SJCRH30 (cell line): ENCODE data around the gene ANKUB1. TPM values are rescaled to one million over a fixed set of nuclear protein-coding genes. Genes with fewer than 3 reads are reported as not detected.
A peak's percentile ranks its signal among the peaks of the same experiment; 100 is the strongest.

Source experiments
- DNase-seq, 2 experiments: peaks; one replicate each; pipeline ENCODE4 v3.0.0-alpha.2; 2015 to 2020
- H3K27ac ChIP-seq: fragments of 250-450 bp; sonication (Bioruptor Pico); 2 replicates; pipeline ENCODE4 v1.5.1; 2020; ENCODE audit warnings: mild to moderate bottlenecking, moderate library complexity
- H3K27me3 ChIP-seq: fragments of 250-450 bp; sonication (Bioruptor Pico); 2 replicates; pipeline ENCODE4 v1.5.1; 2020; ENCODE audit warnings: mild to moderate bottlenecking, moderate library complexity
- H3K36me3 ChIP-seq: fragments of 250-450 bp; sonication (Bioruptor Pico); 2 replicates; pipeline ENCODE4 v1.5.1; 2020; ENCODE audit warnings: mild to moderate bottlenecking, moderate library complexity
- H3K4me1 ChIP-seq: fragments of 250-450 bp; sonication (Bioruptor Pico); 2 replicates; pipeline ENCODE4 v1.5.1; 2020; ENCODE audit warnings: mild to moderate bottlenecking, moderate library complexity
- H3K4me3 ChIP-seq: fragments of 250-450 bp; sonication (Bioruptor Pico); 2 replicates; pipeline ENCODE4 v1.5.1; 2020; ENCODE audit warnings: mild to moderate bottlenecking, moderate library complexity
- H3K9me3 ChIP-seq: fragments of 250-450 bp; sonication (Bioruptor Pico); replicated peaks from 2 replicates; pipeline ENCODE4 v1.5.1; 2020; ENCODE audit warnings: mild to moderate bottlenecking, moderate library complexity
- total RNA-seq: library from RNA; depleted of rRNA; stranded (reverse); fragments of >200 nt; shearing (Covaris generic); gene quantifications from 2 replicates; pipeline ENCODE4 v1.2.3, GENCODE V29; 2014

ANKUB1 gene
- total RNA-seq, 1 experiment from 2014 or later = not detected

DNA sequence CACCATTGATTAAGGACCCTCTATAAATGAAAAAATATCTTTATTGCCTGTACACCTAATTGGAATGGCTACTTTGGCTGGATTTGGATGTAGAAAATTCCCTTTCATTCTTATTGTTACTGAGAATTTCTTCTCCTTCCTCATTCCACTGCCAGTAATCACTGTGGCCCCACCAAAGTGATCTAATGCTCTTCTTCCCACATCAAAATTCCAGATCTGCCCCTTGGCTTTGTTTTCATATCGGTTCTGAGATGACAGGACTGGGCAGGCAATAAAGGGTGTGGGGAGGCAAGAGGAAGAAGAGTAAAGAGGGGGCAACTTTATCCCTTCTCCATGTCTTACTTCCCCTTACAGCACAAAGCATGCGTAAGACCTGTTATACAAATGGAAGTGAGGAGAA lies 2.1 kb downstream of the ANKUB1 start:
- Histone ChIP-seq H3K4me3 (no peak overlapping the region), H3K36me3 (no peaks in the 10 kb centered on the region), H3K27me3 (no peaks in the 10 kb centered on the region), H3K27ac (no peak overlapping the region), H3K9me3 (no peaks in the 10 kb centered on the region; the same call in 1 of the 2 replicates), H3K4me1 (0 out of 2 replicates have a peak, but pooled peaks cover 3% of the 10 kb centered on the region)
- DNase-seq = no peak

DNA sequence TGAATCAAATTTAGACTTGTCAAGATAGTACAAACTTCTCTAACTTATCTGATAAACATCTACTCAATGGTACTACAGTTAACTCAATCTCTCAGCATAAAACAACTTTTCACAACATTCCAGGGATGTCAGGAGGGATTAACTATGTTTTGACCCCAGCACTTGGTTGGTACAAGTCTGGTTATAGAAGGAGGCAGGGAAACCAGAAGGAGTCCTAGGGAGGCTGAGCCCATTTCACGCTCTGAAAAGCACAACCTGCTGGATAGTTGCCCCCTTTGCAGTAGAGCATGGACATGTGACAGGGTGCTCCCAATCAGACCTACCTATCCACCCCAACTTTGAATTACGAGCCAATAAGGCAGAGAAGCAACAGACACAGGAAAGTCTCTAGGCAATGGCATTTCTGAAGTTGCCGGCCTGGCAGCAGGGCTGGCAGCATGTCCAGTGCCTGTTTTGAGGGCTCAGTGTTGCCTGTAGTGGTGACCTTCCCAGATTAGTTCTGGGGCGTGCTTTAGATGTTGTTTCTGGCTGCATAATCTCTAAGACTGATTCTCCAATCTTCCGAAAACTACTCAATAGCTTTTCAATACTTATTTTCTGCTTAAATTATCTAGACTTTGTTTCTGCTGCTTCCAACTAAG lies 8.2 kb downstream of the ANKUB1 start:
- Histone ChIP-seq H3K4me3 (no peak overlapping the region), H3K9me3 (no peaks in the 10 kb centered on the region; the same call in 1 of the 2 replicates), H3K27me3 (no peaks in the 10 kb centered on the region), H3K4me1 (peaks cover 7% of the 10 kb centered on the region; the same call in 1 of the 2 replicates), H3K36me3 (no peaks in the 10 kb centered on the region), H3K27ac (peak overlapping the region; percentile 32; the same call in 1 of the 2 replicates)
- peak; percentile 16 to 18 for DNase-seq

DNA sequence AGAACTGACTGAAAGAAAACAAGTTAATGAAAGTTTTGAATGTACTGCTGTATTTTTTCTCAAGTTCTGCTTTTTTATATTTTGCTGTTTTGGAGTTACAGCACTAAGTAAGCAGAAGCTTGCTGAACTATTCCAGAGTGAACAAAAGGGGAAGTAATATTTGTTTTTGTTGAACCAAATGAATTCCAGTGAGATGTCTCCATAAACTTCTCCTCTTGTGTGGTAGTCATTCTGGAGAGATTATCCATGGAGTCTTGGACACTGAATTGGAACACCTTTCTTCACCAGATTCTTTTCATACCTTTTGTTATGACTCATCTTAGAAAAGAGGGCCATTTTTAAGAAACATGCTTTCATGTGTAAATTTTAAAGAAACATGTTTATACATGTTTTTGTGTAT lies 8.8 kb downstream of the ANKUB1 start:
- Histone ChIP-seq H3K4me1 (peaks cover 7% of the 10 kb centered on the region; the same call in 1 of the 2 replicates), H3K36me3 (no peaks in the 10 kb centered on the region), H3K27ac (peak overlapping the region; percentile 32; the same call in 1 of the 2 replicates), H3K9me3 (no peaks in the 10 kb centered on the region; the same call in 1 of the 2 replicates), H3K4me3 (no peak overlapping the region), H3K27me3 (no peaks in the 10 kb centered on the region)
- DNase-seq = no peak

DNA sequence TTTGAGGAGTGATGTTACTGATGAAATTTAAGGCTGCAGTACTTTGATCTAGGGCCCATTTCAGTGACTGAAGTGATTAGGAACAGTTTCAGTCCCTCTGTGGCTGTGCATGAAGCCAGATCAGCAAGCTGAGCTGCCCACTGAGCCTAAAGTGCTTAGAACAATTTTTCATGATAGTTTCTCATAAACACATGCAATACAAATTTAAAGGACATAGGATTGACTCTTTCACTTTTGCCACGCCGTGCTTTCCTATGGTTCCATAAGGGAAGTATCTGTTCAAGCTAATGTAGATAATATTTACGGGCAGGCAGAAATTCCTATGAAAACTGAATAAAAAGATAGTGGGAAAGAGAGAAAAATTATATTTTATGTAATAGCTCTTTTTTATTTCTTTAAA lies 10.6 kb downstream of the ANKUB1 start:
- Histone ChIP-seq H3K27ac (no peak overlapping the region), H3K27me3 (no peaks in the 10 kb centered on the region), H3K36me3 (no peaks in the 10 kb centered on the region)

DNA sequence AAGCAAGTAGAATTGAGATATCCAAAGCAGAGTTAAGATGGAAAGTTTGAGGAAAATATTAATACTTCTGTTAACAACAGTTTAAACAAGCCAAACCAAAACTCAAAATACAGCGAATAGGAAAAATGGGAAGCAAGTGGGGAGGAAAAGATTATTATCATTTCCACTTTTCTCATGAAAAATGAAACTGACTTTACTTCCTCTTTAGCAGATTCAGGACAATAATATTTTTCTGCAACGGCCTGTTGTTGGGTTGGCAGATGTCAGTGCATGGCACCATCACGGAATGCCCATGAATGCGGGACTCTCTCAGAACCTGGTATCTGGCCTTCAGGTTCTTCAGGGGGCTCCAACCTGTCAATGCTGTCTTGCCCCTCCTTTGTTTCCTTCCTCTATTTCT lies 11.1 kb downstream of the ANKUB1 start:
- H3K4me3 ChIP-seq = no peak overlapping the region
- no peak for DNase-seq
- H3K27ac ChIP-seq = no peak overlapping the region
- peaks cover 7% of the 10 kb centered on the region; the same call in 1 of the 2 replicates for H3K4me1 ChIP-seq
- H3K27me3 ChIP-seq = no peaks in the 10 kb centered on the region
- no peaks in the 10 kb centered on the region for H3K9me3 ChIP-seq
- no peaks in the 10 kb centered on the region for H3K36me3 ChIP-seq

More for the DNA sequence above, 10.6 kb downstream of the ANKUB1 start:
- no peak for DNase-seq
- Histone ChIP-seq H3K9me3 (no peaks in the 10 kb centered on the region; the same call in 1 of the 2 replicates), H3K4me1 (peaks cover 7% of the 10 kb centered on the region; the same call in 1 of the 2 replicates), H3K4me3 (no peak overlapping the region)

DNA sequence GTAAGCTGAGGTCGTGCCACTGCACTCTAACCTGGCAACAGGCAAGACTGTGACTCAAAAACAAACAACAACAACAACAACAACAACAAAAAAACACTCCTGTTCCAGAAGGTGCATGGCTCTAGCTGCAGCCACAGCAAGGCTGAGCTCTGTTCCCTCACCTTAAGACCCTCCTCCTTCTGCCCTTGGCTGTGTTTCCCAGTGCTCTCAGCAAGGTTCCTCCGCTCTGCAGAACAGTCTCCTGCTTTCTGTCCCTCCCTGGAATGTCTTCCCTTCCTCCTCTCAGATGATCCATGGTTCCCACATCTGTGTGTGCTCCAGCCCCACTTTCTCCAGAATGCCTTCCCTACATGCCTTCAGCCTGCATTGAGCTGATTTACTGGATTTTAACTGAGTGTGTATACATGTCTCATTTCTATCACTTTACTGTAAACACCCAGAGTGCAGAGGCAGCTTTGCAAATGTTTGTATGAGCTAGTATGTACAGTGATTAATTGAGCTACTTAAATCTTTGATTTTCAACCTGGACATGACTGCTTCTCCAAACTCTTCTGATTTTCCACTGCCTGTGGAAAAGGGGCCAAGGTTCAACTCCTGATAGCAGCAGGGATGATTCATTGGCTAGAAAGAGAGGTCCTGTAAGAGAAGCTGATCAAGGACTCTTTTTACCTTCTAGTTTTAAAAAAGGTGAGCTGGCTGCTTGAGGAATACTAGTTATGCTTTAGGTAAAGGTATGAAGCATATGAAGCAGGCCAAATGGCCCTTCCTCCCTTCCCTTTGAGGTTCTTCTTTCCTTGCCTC lies 14.7 kb downstream of the ANKUB1 start:
- Histone ChIP-seq H3K36me3 (no peaks in the 10 kb centered on the region), H3K4me1 (no peaks in the 10 kb centered on the region), H3K9me3 (no peaks in the 10 kb centered on the region), H3K4me3 (no peak overlapping the region), H3K27ac (no peak overlapping the region), H3K27me3 (no peaks in the 10 kb centered on the region)
- DNase-seq = no peak

DNA sequence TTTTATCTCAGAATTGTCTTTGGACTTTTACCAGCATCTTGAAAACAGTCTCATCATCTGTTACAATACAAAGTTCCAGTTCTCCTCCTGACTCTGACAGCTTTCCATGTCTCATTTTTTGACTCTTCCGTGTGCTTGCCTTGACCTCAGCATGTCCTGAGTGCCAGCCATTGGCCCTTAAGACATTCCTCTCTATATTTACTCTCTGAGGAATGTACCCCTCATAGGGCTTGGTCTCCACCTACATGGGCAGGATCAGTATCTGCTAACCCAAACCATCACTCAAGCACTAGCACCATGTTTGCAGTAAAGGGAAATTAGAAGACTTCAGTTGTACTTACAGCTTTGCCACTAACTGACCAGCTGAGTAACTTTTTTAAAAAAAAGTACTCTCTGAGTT lies 16.2 kb downstream of the ANKUB1 start:
- DNase-seq = no peak
- H3K27me3 ChIP-seq = no peaks in the 10 kb centered on the region
- no peaks in the 10 kb centered on the region for H3K4me1 ChIP-seq
- H3K36me3 ChIP-seq = no peaks in the 10 kb centered on the region
- no peaks in the 10 kb centered on the region for H3K9me3 ChIP-seq
- H3K27ac ChIP-seq = no peak overlapping the region
- H3K4me3 ChIP-seq = no peak overlapping the region

DNA sequence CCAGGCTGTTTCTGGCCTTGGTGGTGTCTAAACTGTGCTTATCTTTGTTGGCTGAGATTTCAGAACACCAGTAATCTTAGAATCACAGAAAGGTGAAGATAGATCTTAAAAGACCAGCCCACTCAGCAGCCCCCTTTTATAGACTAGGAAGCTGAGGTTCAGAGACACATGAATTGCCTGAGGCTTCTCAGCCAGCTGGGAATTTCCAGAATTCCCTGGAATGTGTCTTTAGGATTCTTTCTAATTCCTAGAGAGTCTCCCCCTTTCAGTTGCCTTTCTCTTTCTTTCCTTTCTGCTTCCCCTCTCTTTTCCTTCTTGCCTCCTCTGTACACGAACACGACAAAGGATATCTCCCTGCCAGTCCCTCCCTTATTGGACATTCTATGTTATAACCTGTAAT lies 19.5 kb downstream of the ANKUB1 start:
- Histone ChIP-seq H3K4me3 (no peak overlapping the region), H3K36me3 (no peaks in the 10 kb centered on the region), H3K4me1 (no peaks in the 10 kb centered on the region), H3K27ac (no peak overlapping the region), H3K9me3 (no peaks in the 10 kb centered on the region), H3K27me3 (no peaks in the 10 kb centered on the region)
- no peak for DNase-seq

DNA sequence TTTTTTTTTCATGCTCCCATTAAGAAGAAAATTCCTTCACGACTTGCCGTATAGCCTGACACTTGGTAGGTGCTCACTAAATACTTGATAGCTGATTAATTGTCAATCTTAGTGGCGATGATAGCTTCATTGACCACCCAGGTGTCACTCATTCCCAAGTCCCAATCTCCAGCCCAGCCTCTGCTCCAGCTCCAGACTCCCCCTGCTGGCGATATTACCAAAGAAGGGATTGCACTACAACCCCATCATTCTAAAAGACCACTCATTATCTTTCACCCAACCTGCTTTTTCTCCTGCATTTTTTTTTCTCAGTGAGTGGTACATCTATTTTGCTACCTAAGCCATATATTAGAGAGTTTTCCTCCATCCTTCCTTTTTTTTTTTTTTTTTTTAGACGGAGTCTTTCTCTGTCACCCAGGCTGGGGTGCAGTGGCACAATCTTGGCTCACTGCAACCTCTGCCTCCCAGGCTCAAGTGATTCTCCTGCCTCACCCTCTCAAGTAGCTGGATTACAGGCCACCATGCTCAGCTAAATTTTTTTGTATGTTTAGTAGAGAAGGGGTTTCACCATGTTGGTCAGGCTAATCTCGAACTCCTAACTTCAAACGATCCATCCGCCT lies 20.6 kb downstream of the ANKUB1 start:
- Histone ChIP-seq H3K27me3 (no peaks in the 10 kb centered on the region), H3K4me3 (no peak overlapping the region), H3K4me1 (no peaks in the 10 kb centered on the region), H3K9me3 (no peaks in the 10 kb centered on the region), H3K36me3 (no peaks in the 10 kb centered on the region), H3K27ac (no peak overlapping the region)
- peak; percentile 51 to 74 for DNase-seq

DNA sequence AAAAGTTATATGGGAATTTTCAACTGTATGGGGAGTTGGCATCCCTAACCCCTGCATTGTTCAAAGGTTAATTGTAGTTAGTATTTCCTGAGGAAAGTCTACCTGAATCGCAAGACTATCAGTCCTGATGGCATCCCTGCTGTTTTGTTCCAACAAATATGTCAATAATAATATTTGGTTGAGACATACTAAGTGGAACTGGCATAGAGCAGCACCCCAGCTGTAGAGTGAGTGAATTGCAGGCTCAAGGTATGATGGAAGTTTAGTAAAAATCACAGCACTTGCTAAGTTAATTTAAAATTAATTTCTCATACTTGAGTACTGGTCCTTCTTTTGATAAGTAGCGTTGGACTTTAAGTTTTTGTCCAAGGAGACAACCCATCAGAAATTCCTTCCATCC lies 22.1 kb downstream of the ANKUB1 start:
- Histone ChIP-seq H3K36me3 (no peaks in the 10 kb centered on the region), H3K4me3 (no peak overlapping the region), H3K9me3 (no peaks in the 10 kb centered on the region), H3K27me3 (no peaks in the 10 kb centered on the region), H3K4me1 (no peaks in the 10 kb centered on the region), H3K27ac (no peak overlapping the region)
- DNase-seq = no peak

DNA sequence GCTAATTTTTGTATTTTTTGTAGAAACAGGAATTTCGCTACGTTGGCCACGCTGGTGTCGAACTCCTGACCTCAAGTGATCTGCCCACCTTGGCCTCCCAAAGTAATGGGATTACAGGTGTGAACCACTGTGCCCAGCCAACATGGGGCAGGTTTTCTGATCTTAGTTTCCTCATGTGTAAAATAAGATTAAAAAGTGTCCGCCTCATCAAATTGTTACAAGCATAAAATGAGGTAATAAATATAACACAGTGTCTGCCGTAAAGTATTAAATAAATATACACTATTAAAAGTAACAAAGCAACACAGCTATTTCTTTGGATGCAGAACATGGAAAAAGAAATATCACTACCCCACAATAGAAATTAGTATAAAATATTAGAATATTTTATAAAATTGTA lies 23.6 kb downstream of the ANKUB1 start:
- no peaks in the 10 kb centered on the region; the same call in 1 of the 2 replicates for H3K27me3 ChIP-seq
- no peaks in the 10 kb centered on the region for H3K9me3 ChIP-seq
- no peak overlapping the region for H3K4me3 ChIP-seq
- no peak for DNase-seq
- H3K4me1 ChIP-seq = no peaks in the 10 kb centered on the region
- H3K36me3 ChIP-seq = no peaks in the 10 kb centered on the region
- no peak overlapping the region for H3K27ac ChIP-seq

DNA sequence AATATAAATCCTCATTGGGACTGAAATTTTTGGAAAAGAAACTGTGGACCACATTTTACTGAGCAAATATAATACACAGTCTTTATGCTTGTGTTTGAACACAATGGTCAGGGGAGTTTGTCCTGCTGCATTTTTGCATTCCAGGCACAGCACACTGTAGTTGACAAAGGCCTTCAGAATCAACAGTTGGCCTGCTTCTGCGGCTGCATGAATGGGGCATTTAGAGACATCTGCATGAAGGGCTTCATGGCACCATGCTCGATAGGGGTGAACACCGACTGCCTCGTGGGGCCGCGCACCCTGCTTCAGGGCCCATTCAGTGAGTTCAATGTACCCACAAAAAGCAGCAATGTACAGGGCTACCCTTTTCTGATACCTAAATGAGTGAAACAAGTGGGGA lies 24.6 kb downstream of the ANKUB1 start:
- Histone ChIP-seq H3K36me3 (no peaks in the 10 kb centered on the region), H3K4me1 (no peaks in the 10 kb centered on the region), H3K9me3 (no peaks in the 10 kb centered on the region), H3K4me3 (no peak overlapping the region), H3K27ac (no peak overlapping the region), H3K27me3 (no peaks in the 10 kb centered on the region; the same call in 1 of the 2 replicates)
- no peak for DNase-seq

DNA sequence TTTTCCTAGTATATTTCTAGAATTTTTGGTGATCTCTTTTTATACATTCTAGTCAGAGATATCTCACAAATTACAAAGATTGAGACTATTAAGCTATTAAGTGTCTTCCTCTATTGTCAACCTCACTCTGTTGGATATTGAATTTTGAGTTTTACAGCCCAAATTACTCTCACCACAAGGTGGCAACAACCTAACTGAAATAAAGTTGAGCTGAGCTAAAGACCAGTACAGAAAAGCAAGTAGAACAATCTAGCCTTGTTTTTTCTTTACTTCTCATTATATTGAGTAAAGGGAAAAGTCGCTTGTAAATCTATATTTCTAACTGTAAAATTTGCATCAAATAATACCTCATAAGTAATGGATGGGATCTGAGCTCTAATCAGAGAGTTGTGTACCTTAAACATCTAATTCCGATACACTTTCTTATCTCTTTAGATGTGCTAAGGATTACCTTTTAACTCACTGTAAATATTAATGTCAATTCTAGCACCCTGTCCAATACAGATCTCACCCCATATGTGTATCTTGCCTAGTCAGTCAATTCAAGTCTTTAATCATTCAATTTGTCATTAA lies 26.5 kb downstream of the ANKUB1 start:
- DNase-seq = peak in 1 of 2 experiments; percentile 39
- Histone ChIP-seq H3K9me3 (no peaks in the 10 kb centered on the region), H3K27ac (no peak overlapping the region), H3K4me1 (no peaks in the 10 kb centered on the region), H3K36me3 (no peaks in the 10 kb centered on the region), H3K27me3 (no peaks in the 10 kb centered on the region; the same call in 1 of the 2 replicates), H3K4me3 (no peak overlapping the region)

DNA sequence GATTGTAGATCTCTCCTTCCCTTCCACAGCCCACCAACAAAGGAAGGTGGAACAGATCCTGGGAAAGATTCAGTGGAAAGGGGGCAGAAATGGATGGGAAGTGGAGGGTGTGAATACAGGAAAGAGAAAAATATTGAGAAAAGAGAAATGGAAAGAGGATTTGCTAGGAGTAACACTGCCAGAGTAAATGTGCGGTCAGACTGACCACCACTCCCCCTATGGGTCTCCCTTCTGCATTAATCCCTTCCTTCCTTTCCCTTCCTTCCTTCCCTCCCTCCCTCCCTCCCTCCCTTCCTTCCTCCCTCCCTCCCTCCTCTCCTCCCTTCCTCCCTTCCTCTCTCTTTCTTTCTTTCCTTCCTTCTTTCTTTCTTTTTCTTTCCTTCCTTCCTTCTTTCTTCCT lies 28.1 kb downstream of the ANKUB1 start:
- no peaks in the 10 kb centered on the region for H3K4me1 ChIP-seq
- no peak for DNase-seq
- no peak overlapping the region for H3K27ac ChIP-seq
- H3K9me3 ChIP-seq = no peaks in the 10 kb centered on the region
- no peak overlapping the region for H3K4me3 ChIP-seq
- no peaks in the 10 kb centered on the region for H3K36me3 ChIP-seq
- H3K27me3 ChIP-seq = no peaks in the 10 kb centered on the region; the same call in 1 of the 2 replicates
